Cardiac muscle cell (in vitro differentiated cells and primary cell): Measurements from ENCODE around the gene LMNTD1. TPM values are rescaled to one million over a fixed set of nuclear protein-coding genes. Genes with fewer than 3 reads are reported as not detected.

Source experiments
- DNase-seq, 2 donors: peaks; one replicate each; pipeline versions ENCODE4 v3.0.0 to v3.0.0-alpha.2; 2010 to 2017; ENCODE audit warnings: low read depth in 1 of 2, low spot score in 1 of 2
- H3K27ac ChIP-seq: fragments of 200-600 bp; sonication (generic); 2 replicates; pipeline ENCODE4 v1.5.1; 2016
- H3K27me3 ChIP-seq: fragments of 200-600 bp; sonication (generic); 2 replicates; pipeline ENCODE4 v1.6.0; 2016; ENCODE audit warnings: control low read depth
- H3K36me3 ChIP-seq: fragments of 200-600 bp; sonication (generic); 2 replicates; pipeline ENCODE4 v1.5.1; 2016; ENCODE audit warnings: control low read depth
- H3K4me1 ChIP-seq: fragments of 200-600 bp; sonication (generic); 2 replicates; pipeline ENCODE4 v1.8.1; 2017; ENCODE audit warnings: low read depth, mild to moderate bottlenecking, mixed run types
- H3K4me3 ChIP-seq: fragments of 200-600 bp; sonication (generic); 2 replicates; pipeline ENCODE4 v1.5.1; 2016; ENCODE audit warnings: mild to moderate bottlenecking
- H3K9me3 ChIP-seq: fragments of 200-600 bp; sonication (generic); 2 replicates; pipeline ENCODE4 v1.5.1; 2017; ENCODE audit warnings: low read depth, mild to moderate bottlenecking, control low read depth
- CTCF ChIP-seq: IDR thresholded peaks from 2 replicates; pipeline ENCODE4 v1.5.1; 2012; ENCODE audit warnings: low read depth, mild to moderate bottlenecking, low read length
- polyA plus RNA-seq: library from polyadenylated mRNA; unstranded; fragments of >200 nt; fragmentation: Nextera tagmentation; extraction: Ambion mirVana; gene quantifications from 2 replicates; pipeline ENCODE4 v1.2.1, GENCODE V29; 2016
- total RNA-seq: library from RNA; depleted of rRNA; stranded (reverse); fragments of >200 nt; gene quantifications from 2 replicates; pipeline ENCODE4 v1.2.3, GENCODE V29; 2016

The LMNTD1 gene
- total and polyA plus RNA-seq, 2 experiments from 2014 or later: not detected

DNA sequence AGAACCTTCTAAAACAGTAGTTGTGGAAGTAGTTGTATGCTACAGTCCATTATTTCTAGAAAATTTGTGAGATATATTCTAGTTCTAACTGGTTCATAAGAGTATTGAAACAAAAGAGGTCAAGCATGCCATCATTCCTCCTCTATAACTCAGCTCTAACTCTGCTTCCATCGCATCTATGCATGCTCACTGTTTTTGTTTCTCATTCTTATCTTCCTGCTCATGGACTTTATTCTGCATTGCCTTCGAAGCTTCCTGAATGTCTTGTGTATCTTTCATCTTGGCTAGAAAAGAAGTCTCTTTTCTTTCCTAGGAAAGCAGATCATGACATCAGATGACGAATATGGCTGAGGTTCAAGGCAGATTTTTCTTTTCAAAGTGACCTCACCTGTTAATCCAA is 402 bp downstream of the LMNTD1 start:
- no peaks in the 10 kb centered on the region for H3K36me3 ChIP-seq
- H3K27ac ChIP-seq: no peak overlapping the region
- no peaks in the 10 kb centered on the region for H3K4me1 ChIP-seq
- H3K4me3 ChIP-seq: no peak overlapping the region
- no peaks in the 10 kb centered on the region for H3K9me3 ChIP-seq
- no peak for TF ChIP-seq CTCF
- DNase-seq: no peak
- no peaks in the 10 kb centered on the region for H3K27me3 ChIP-seq

GRCh38 chr12:25550186-25550585 is 2.9 kb downstream of the LMNTD1 start:
- no peak overlapping the region for H3K4me3 ChIP-seq
- no peaks in the 10 kb centered on the region for H3K36me3 ChIP-seq
- no peaks in the 10 kb centered on the region for H3K4me1 ChIP-seq
- H3K27ac ChIP-seq: no peak overlapping the region
- no peak for DNase-seq
- no peaks in the 10 kb centered on the region for H3K9me3 ChIP-seq
- H3K27me3 ChIP-seq: no peaks in the 10 kb centered on the region
- no peak for TF ChIP-seq CTCF

DNA sequence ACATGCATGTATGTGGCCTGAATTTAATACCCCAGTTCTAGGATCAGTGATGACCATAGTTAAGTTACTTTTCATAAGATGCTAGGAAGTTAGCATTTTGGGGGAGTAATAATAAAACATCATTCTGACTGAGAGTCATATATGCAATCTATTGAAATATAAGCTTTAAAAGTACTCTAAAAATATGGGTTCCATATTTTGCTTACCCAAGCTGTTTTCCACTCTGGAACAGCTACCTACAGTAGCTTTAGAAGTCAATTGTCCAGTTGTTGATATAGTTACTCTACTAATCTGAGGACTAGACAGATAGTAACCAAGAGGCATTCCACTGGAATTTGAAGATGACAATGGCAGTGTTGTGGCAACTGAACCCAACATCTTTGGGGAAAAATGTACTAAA is 4.0 kb downstream of the LMNTD1 start:
- Histone ChIP-seq H3K4me1 (no peaks in the 10 kb centered on the region), H3K27ac (no peak overlapping the region), H3K4me3 (no peak overlapping the region), H3K36me3 (no peaks in the 10 kb centered on the region), H3K9me3 (no peaks in the 10 kb centered on the region), H3K27me3 (no peaks in the 10 kb centered on the region)
- TF ChIP-seq CTCF: no peak
- no peak for DNase-seq

DNA sequence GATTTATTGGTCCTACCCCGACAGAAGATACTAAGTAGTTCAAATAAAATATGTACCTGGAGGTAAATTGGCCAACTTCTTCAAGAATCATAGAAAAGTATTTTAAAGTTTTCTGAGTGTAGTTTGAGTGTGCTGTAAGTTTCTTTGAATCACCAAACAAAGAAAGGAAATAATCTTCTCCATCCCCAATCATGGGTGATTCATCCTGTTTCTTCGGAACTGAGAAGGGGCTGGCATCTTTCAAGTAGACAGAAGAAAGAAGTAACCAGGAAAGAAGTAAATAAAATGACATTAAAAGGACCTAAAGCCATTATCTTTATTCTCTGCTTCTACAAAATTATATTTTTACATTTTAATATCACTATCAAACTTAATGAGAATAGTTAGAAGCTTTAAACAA is 6.8 kb downstream of the LMNTD1 start:
- Histone ChIP-seq H3K4me1 (no peaks in the 10 kb centered on the region), H3K4me3 (no peak overlapping the region), H3K36me3 (no peaks in the 10 kb centered on the region), H3K27ac (no peak overlapping the region), H3K27me3 (no peaks in the 10 kb centered on the region), H3K9me3 (no peaks in the 10 kb centered on the region)
- no peak for TF ChIP-seq CTCF
- DNase-seq: peak in 1 of 2 donors; percentile 13

- TF ChIP-seq CTCF: no peak
- no peak overlapping the region for H3K4me3 ChIP-seq
- H3K4me1 ChIP-seq: no peaks in the 10 kb centered on the region
- no peaks in the 10 kb centered on the region for H3K27me3 ChIP-seq
- H3K27ac ChIP-seq: no peak overlapping the region
- no peaks in the 10 kb centered on the region for H3K36me3 ChIP-seq
- DNase-seq: no peak
- no peaks in the 10 kb centered on the region for H3K9me3 ChIP-seq
Measured at GRCh38 chr12:25533150-25533549, 19.9 kb downstream of the LMNTD1 start.

- TF ChIP-seq CTCF: no peak
- DNase-seq: no peak
- no peaks in the 10 kb centered on the region for H3K36me3 ChIP-seq
- H3K4me1 ChIP-seq: no peaks in the 10 kb centered on the region
- H3K9me3 ChIP-seq: no peaks in the 10 kb centered on the region
- no peaks in the 10 kb centered on the region for H3K27me3 ChIP-seq
- no peak overlapping the region for H3K4me3 ChIP-seq
- no peak overlapping the region for H3K27ac ChIP-seq
Measured at GRCh38 chr12:25531502-25532052, 21.5 kb downstream of the LMNTD1 start.
